Epithelial cell of esophagus (primary cell): ENCODE data around the gene SMPD3.

Experiments used
- DNase-seq: peaks from one replicate; pipeline ENCODE4 v3.0.0; 2010; ENCODE audit warnings: low read depth
- H3K4me3 ChIP-seq: 2 replicates; pipeline ENCODE4 v1.5.1; 2011; ENCODE audit warnings: mild to moderate bottlenecking, low read length, control low read depth
- TF ChIP-seq, protein P1 (sequence below): IDR thresholded peaks from 2 replicates; pipeline ENCODE4 v1.5.1; 2011; ENCODE audit warnings: low read depth, mild to moderate bottlenecking, low read length, control low read depth, inconsistent platforms; ENCODE audit not compliant: insufficient read depth; ENCODE audit errors: missing control alignments

Gene SMPD3

DNA sequence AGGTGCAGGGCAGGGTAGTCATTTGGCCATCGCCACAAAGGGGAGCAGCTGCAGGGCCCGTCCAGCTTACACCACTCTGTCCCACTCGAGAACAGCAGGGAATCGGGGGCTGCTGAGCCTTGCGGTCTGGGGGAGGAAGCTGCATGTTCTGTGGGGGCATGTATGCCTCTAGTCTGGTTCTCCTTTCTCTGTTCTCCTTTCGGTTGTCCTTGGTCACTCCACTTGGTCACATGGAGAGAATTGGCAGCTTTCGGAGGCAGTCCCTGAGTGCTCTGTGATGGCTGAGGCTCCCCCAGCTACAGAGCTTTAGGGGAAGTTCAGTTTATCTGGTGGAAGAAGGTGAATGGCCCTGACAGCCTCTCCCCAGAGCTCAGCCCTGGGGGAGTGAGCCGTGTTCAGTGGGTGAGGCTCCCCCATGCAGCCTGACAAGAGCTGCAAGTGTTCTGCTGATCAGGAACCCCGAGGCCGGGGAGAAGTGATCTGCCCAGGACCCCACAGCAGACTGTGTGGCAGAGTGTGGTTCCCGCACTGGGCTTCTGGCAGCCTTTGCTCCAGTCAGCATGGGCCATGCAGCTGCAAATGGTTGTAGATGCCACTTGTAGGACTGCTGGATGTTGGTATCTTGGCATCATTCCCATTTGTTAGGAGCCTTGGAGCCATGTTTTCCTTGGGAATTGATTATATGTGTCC is 22.3 kb upstream of the SMPD3 start:
- H3K4me3 ChIP-seq = no peak overlapping the region
- DNase-seq = no peak
- TF ChIP-seq, protein P1, sequence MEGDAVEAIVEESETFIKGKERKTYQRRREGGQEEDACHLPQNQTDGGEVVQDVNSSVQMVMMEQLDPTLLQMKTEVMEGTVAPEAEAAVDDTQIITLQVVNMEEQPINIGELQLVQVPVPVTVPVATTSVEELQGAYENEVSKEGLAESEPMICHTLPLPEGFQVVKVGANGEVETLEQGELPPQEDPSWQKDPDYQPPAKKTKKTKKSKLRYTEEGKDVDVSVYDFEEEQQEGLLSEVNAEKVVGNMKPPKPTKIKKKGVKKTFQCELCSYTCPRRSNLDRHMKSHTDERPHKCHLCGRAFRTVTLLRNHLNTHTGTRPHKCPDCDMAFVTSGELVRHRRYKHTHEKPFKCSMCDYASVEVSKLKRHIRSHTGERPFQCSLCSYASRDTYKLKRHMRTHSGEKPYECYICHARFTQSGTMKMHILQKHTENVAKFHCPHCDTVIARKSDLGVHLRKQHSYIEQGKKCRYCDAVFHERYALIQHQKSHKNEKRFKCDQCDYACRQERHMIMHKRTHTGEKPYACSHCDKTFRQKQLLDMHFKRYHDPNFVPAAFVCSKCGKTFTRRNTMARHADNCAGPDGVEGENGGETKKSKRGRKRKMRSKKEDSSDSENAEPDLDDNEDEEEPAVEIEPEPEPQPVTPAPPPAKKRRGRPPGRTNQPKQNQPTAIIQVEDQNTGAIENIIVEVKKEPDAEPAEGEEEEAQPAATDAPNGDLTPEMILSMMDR = no peak

DNA sequence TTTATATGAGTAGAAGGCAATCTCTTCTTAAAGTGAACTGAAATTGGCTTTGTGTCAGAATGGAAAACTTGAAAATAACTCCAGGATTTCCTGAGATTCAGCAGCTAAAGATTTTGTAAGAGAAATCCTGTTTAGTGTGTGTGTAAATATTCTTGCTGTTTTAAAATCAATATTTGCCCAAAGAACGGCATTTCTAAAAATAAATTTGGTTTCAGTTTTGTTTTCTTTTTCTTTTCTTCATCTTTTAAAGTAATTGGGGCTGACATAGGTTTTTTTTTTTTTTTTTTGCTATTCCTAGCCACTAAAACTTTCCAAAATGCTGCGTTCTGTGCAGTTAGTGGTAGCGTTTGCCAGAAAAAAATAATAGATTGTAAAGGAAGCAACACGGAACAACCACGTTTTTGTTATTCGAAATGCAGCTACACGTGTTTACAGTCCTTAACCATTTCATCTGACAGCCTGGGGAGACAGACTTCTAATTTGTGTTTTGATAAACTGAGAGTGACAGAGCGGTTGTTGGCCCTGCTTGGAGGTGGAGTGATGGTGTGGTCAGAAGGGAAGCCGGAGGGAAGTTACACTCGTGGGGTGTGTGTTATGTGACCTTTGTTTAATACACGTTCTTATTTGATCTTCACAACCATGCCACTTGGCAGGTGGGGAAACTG is 21.6 kb upstream of the SMPD3 start:
- TF ChIP-seq, protein P1 = no peak
- H3K4me3 ChIP-seq = no peak overlapping the region
- DNase-seq = no peak

DNA sequence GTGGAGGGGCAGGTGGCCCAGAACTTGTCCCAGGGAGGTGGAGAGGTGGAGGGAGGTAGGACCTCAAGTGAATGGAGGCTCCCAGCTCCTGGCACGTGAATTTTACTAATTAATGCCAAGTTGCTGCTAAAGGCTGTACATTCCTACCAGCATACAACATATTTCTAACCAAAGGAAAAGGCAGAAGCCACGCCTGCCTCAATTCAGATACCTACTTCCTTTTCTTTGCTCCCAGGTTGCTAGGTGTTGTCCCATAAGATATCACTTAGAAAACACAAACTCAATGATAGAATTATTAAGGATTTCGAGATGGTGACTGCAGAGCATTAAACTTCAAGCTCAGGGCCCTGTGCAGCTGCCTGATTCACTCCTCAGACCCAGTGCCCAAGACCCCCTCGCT is 20.5 kb upstream of the SMPD3 start:
- TF ChIP-seq, protein P1 = no peak
- DNase-seq = no peak
- H3K4me3 ChIP-seq = no peak overlapping the region

DNA sequence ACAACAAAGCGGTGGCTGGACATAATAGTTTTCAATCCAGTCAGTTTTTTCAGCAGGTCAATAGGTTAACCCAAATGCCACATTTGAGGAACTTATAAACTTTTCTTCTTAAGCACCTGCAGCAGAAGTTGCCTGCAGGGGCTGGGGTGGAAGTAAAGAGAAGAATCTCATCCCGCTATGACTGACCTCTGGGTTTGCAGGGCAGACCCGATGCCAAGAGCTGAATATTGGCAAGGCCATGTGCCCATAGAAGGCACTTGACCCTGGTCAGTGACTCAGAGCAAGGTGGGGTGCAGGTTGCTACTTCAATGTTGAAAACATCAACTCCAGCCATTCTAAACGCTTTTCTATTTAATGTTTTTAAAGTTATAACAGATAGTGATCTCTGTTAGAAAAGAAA is 17.9 kb upstream of the SMPD3 start:
- no peak for DNase-seq
- H3K4me3 ChIP-seq = no peak overlapping the region
- TF ChIP-seq, protein P1 = no peak

DNA sequence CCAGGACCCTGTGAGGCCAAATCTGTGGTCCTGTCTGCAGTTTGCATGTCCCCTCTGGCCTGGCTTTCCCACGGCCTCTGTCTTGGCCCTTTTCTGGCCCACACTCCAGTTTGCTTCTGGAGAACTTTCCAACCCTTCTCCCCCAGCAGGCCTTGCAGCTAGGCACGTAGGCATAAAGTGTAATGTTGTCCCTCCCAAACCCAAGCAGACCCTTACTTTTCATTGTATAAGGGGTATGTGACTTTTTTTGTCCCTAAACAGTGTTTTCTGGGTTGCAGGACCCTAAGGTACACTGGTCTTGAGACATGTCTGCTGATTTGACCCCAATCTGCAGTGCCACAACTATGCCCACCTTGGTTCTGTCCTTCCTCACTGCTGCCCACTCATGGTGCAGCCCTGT is 15.6 kb upstream of the SMPD3 start:
- DNase-seq = no peak
- no peak overlapping the region for H3K4me3 ChIP-seq
- TF ChIP-seq, protein P1 = no peak

DNA sequence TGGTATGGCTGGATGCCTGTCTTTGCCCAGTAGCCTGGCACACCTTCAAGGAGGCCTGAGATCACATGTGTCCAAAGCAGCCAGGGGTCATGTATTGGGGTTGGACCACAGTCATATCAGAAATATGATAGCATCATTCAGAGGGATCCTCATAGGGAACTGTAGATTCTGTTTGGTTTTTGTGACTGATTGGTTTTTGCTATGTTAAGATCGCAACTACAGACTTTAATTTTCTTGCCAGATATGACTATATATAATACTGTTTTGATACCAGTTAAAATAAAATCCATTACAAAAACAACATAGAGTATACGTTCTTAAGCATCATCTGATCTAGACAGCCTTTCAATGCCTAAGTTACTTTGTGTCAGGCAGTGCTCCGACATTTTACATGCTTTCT is 11.8 kb upstream of the SMPD3 start:
- H3K4me3 ChIP-seq = no peak overlapping the region
- no peak for DNase-seq
- TF ChIP-seq, protein P1 = no peak

DNA sequence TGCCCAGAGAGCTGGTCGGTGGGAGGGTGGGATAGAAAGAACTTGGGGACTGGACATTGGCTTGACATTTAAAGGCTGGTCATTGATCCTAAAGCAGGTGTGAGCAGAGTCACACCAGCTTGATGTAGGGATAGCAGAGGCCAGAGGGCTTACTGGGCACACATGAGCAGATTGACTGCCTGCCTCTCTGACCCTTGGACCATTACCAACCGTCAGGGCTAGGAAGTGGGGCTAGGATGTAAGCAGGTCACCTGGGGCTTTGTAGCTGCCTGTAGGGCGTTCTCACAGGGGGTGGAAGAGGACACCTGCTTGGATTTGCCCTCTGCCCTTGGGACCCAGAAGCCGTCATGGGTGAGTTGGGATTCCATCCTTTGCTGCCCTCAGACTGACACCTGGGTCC is 11.1 kb upstream of the SMPD3 start:
- TF ChIP-seq, protein P1 = no peak
- DNase-seq = no peak
- no peak overlapping the region for H3K4me3 ChIP-seq
